Astrocyte (in vitro differentiated cells and primary cell): Measurements from ENCODE around the gene LHPP. TPM values are rescaled to one million over a fixed set of nuclear protein-coding genes. Genes with fewer than 3 reads are reported as not detected.

Source experiments
- DNase-seq: peaks from one replicate; pipeline ENCODE4 v3.0.0-alpha.2; 2010; ENCODE audit warnings: low read depth
- FAIRE-seq: peaks from 2 replicates; lab custom pipeline; 2011; peaks lifted over from hg19 to GRCh38; lab: Jason Lieb, UNC
- H2AFZ ChIP-seq: 2 replicates; pipeline ENCODE4 v1.6.0; 2012; ENCODE audit warnings: low read depth, low read length, inconsistent platforms
- H3K27ac ChIP-seq: 2 replicates; pipeline ENCODE4 v1.5.1; 2011; ENCODE audit warnings: low read depth, low read length, inconsistent platforms
- H3K27me3 ChIP-seq: 2 replicates; pipeline ENCODE4 v1.6.0; 2011; ENCODE audit warnings: low read length, inconsistent platforms; ENCODE audit not compliant: insufficient read depth
- H3K36me3 ChIP-seq: 2 replicates; pipeline ENCODE4 v1.5.1; 2011; ENCODE audit warnings: low read length, inconsistent platforms; ENCODE audit not compliant: insufficient read depth
- H3K4me1 ChIP-seq: 2 replicates; pipeline ENCODE4 v1.5.1; 2011; ENCODE audit warnings: low read length, inconsistent platforms; ENCODE audit not compliant: insufficient read depth
- H3K4me2 ChIP-seq: 2 replicates; pipeline ENCODE4 v1.6.0; 2012; ENCODE audit warnings: low read length, inconsistent platforms
- H3K4me3 ChIP-seq: 2 replicates; pipeline ENCODE4 v1.5.1; 2011; ENCODE audit warnings: low read depth, mild to moderate bottlenecking, low read length, inconsistent platforms; ENCODE audit not compliant: insufficient read depth
- H3K79me2 ChIP-seq: 2 replicates; pipeline ENCODE4 v1.6.0; 2012; ENCODE audit warnings: mild to moderate bottlenecking, low read length, inconsistent platforms; ENCODE audit not compliant: insufficient read depth
- H3K9ac ChIP-seq: 2 replicates; pipeline ENCODE4 v1.6.0; 2012; ENCODE audit warnings: mild to moderate bottlenecking, low read length, inconsistent platforms
- H3K9me3 ChIP-seq: 2 replicates; pipeline ENCODE4 v1.5.1; 2012; ENCODE audit warnings: low read depth, mild to moderate bottlenecking, low read length, inconsistent platforms; ENCODE audit not compliant: insufficient read depth
- H4K20me1 ChIP-seq: 2 replicates; pipeline ENCODE4 v1.6.0; 2012; ENCODE audit warnings: low read length, inconsistent platforms; ENCODE audit not compliant: insufficient read depth
- H3K27ac Mint-ChIP-seq: one replicate; pipeline ENCODE4 v1.8.0; 2021; ENCODE audit warnings: mild to moderate bottlenecking, mixed read lengths; ENCODE audit not compliant: unreplicated experiment
- H3K27me3 Mint-ChIP-seq: one replicate; pipeline ENCODE4 v1.8.0; 2021; ENCODE audit warnings: low read depth, mixed read lengths; ENCODE audit not compliant: unreplicated experiment
- H3K36me3 Mint-ChIP-seq: one replicate; pipeline ENCODE4 v1.8.0; 2021; ENCODE audit warnings: low read depth, mixed read lengths; ENCODE audit not compliant: unreplicated experiment
- H3K4me1 Mint-ChIP-seq: one replicate; pipeline ENCODE4 v1.8.0; 2021; ENCODE audit warnings: low read depth, mixed read lengths; ENCODE audit not compliant: unreplicated experiment
- H3K4me3 Mint-ChIP-seq: one replicate; pipeline ENCODE4 v1.8.0; 2021; ENCODE audit warnings: mild to moderate bottlenecking, moderate library complexity, mixed read lengths; ENCODE audit not compliant: unreplicated experiment
- H3K9me3 Mint-ChIP-seq: one replicate; pipeline ENCODE4 v1.8.0; 2021; ENCODE audit warnings: mild to moderate bottlenecking, mixed read lengths; ENCODE audit not compliant: unreplicated experiment
- CTCF ChIP-seq: IDR thresholded peaks from 2 replicates; pipeline ENCODE4 v1.5.1; 2011; ENCODE audit warnings: low read depth, mild to moderate bottlenecking, inconsistent platforms, low read length, moderate library complexity; ENCODE audit not compliant: insufficient read depth
- EZH2 ChIP-seq: IDR thresholded peaks from 2 replicates; pipeline ENCODE4 v1.6.1; 2012; ENCODE audit warnings: mild to moderate bottlenecking, low read length, inconsistent platforms; ENCODE audit not compliant: insufficient read depth
- total RNA-seq: library from RNA; stranded (reverse); gene quantifications from 2 replicates; pipeline ENCODE4 v1.2.1, GENCODE V29; 2021

The LHPP gene
- total RNA-seq, 1 donor from 2014 or later: 6.9 TPM

GRCh38 chr10:124418726-124419501 lies 42.7 kb upstream of the LHPP start, which contains the start of gene OAT:
Gene OAT, minus strand, starts transcription at chr10:124418923. Its CDS starts 6,752 bp downstream, at chr10:124412171.
- peak within 1 kb of the TSS; percentile 94 for H3K4me3 Mint-ChIP-seq
- Histone ChIP-seq H3K4me2 (peak within 1 kb of the TSS; percentile 89), H3K9ac (peak within 1 kb of the TSS; percentile 82), H2AFZ (peak within 1 kb of the TSS; percentile 78), H3K9me3 (no peaks in the 10 kb centered on the region), H3K36me3 (no peaks in the 10 kb centered on the region), H3K79me2 (peaks cover 44% of the 10 kb centered on the region), H3K4me3 (peak within 1 kb of the TSS; percentile 80), H3K27ac (peak within 1 kb of the TSS; percentile 64), H3K4me1 (peaks cover 12% of the 10 kb centered on the region), H3K27me3 (peaks cover 13% of the 10 kb centered on the region), H4K20me1 (peaks cover 41% of the 10 kb centered on the region)
- H3K36me3 Mint-ChIP-seq: no peaks in the 10 kb centered on the region
- H3K27ac Mint-ChIP-seq: peak within 1 kb of the TSS; percentile 87
- H3K27me3 Mint-ChIP-seq: peaks cover 23% of the 10 kb centered on the region
- DNase-seq: peak; percentile 83
- FAIRE-seq: no peak
- peaks cover 2% of the 10 kb centered on the region for H3K9me3 Mint-ChIP-seq
- peaks cover 14% of the 10 kb centered on the region for H3K4me1 Mint-ChIP-seq
- TF ChIP-seq CTCF (no peak), EZH2 (no peak)

- Histone ChIP-seq H3K27me3 (peaks cover 15% of the 10 kb centered on the region), H3K9ac (no peak overlapping the region), H4K20me1 (peaks cover 34% of the 10 kb centered on the region), H3K9me3 (no peaks in the 10 kb centered on the region), H3K36me3 (no peaks in the 10 kb centered on the region), H3K79me2 (peaks cover 37% of the 10 kb centered on the region), H2AFZ (no peak overlapping the region), H3K4me2 (no peak overlapping the region), H3K4me1 (peaks cover 12% of the 10 kb centered on the region), H3K27ac (no peak overlapping the region), H3K4me3 (no peak overlapping the region)
- Mint-ChIP-seq H3K4me1 (peaks cover 14% of the 10 kb centered on the region), H3K36me3 (no peaks in the 10 kb centered on the region), H3K27me3 (peaks cover 28% of the 10 kb centered on the region), H3K4me3 (peak overlapping the region; percentile 76), H3K9me3 (peaks cover 2% of the 10 kb centered on the region), H3K27ac (no peak overlapping the region)
- TF ChIP-seq EZH2 (no peak), CTCF (no peak)
- no peak for DNase-seq
- no peak for FAIRE-seq
These were observed 42.0 kb upstream of the LHPP start for GRCh38 chr10:124419635-124420034.

GRCh38 chr10:124420254-124420653 lies 41.4 kb upstream of the LHPP start:
- peaks cover 15% of the 10 kb centered on the region for H3K27me3 ChIP-seq
- TF ChIP-seq CTCF: no peak
- TF ChIP-seq EZH2: no peak
- H3K79me2 ChIP-seq: peaks cover 31% of the 10 kb centered on the region
- peaks cover 28% of the 10 kb centered on the region for H4K20me1 ChIP-seq
- no peak overlapping the region for H3K27ac Mint-ChIP-seq
- H3K9me3 Mint-ChIP-seq: peaks cover 2% of the 10 kb centered on the region
- no peaks in the 10 kb centered on the region for H3K36me3 ChIP-seq
- no peak overlapping the region for H2AFZ ChIP-seq
- H3K4me2 ChIP-seq: no peak overlapping the region
- no peak overlapping the region for H3K27ac ChIP-seq
- H3K9me3 ChIP-seq: no peaks in the 10 kb centered on the region
- DNase-seq (no peak), FAIRE-seq (no peak)
- peaks cover 14% of the 10 kb centered on the region for H3K4me1 Mint-ChIP-seq
- H3K4me3 Mint-ChIP-seq: no peak overlapping the region
- H3K36me3 Mint-ChIP-seq: no peaks in the 10 kb centered on the region
- peaks cover 28% of the 10 kb centered on the region for H3K27me3 Mint-ChIP-seq
- peaks cover 12% of the 10 kb centered on the region for H3K4me1 ChIP-seq
- no peak overlapping the region for H3K4me3 ChIP-seq
- H3K9ac ChIP-seq: no peak overlapping the region
